ENCODE results near the gene POLA2. TPM values are rescaled to one million over a fixed set of nuclear protein-coding genes. Genes with fewer than 3 reads are reported as not detected.
A peak's percentile ranks its signal among the peaks of the same experiment; 100 is the strongest.

POLA2 gene
- total and polyA plus RNA-seq, 4 donors = 3.0 to 9.2 (median 3.8) TPM

DNA sequence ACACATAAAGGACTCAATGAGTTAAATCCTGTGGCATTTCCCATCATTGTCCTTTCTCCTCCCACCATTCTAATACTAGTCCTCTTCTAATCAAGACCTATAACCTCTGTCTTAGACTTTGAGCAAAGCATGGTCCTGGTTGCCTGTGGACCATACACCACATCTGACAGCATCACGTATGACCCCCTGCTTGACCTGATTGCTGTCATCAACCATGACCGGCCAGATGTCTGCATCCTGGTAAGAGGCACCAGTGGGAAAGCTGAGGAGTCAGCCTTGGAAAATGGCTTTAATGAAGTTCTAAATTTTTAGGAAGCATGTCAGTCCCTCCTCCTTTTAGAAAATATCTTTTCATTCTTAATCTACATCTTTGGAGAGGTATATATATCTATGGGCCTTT is 25.8 kb downstream of the POLA2 start:
- Histone ChIP-seq H3K4me3 (ENCODE audit: low read length in 2 of 2) (no peak overlapping the region), H3K27ac (ENCODE audit: low read depth in 1 of 2, low read length in 2 of 2) (no peak overlapping the region), H3K4me1 (ENCODE audit: control insufficient read depth in 1 of 2, insufficient read depth in 2 of 2, low read length in 2 of 2) (no peaks in the 10 kb centered on the region), H3K9me3 (ENCODE audit: control insufficient read depth, low read length) (no peaks in the 10 kb centered on the region), H3K27me3 (ENCODE audit: control insufficient read depth in 1 of 2, insufficient read depth in 2 of 2, low read length in 1 of 2) (no peaks in the 10 kb centered on the region), H3K36me3 (ENCODE audit: control insufficient read depth in 1 of 2, insufficient read depth in 2 of 2, low read length in 1 of 2) (no peaks in the 10 kb centered on the region)
- ATAC-seq (ENCODE audit: low FRiP score) = no peak
- WGBS, 2 donors = 88 to 97% methylated on average over 2 of the region's 2 CpGs
- intact Hi-C loops (cut with DNase I) = no loop called here
- DNase-seq = no peak

DNA sequence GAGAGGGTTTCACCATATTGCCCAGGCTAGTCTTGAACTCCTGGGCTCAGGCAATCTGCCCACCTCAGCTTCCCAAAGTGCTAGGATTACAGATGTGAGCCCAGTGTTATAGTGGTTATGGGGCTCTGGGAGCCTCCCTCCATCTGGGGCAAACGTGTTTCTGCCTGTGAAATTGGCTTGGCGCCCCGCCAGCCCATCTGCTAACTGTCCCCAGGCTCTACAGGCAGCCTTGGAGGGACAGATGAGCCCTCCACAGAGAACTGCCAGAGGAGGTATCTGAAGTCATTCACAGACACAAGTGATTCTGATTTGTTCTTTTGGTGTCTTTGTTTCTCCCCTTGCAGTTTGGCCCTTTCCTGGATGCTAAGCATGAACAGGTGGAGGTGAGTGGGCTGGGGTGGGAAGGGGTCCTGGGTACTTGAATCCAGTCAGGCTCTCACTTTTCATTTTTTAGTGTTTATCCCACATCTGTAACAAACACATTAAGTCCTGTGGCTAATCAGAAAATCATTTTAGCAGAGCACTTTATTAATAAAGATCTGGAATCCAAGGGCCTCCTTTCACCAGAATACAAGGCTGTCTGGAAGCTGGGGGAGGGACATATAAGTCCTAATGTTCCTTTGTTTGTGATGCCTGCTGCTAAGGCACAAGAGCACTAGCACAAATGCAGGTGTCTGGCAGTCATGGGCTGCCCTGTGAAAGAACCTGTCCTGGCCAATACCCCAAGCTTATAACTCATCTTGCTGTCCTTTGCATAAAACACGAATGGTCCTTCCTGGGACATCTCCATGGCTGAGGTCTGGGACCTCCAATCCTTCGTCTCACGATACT is 27.2 kb downstream of the POLA2 start:
- H3K27me3 ChIP-seq (ENCODE audit: control insufficient read depth in 1 of 2, insufficient read depth in 2 of 2, low read length in 1 of 2) = no peaks in the 10 kb centered on the region
- intact Hi-C loops (cut with DNase I) = no loop called here
- ATAC-seq (ENCODE audit: low FRiP score) (no peak), DNase-seq (no peak)
- H3K4me3 ChIP-seq (ENCODE audit: low read length in 2 of 2) = no peak overlapping the region
- H3K9me3 ChIP-seq (ENCODE audit: control insufficient read depth, low read length) = no peaks in the 10 kb centered on the region
- 67 to 70% methylated on average over 6 of the region's 6 CpGs for WGBS, 2 donors
- no peak overlapping the region for H3K27ac ChIP-seq (ENCODE audit: low read depth in 1 of 2, low read length in 2 of 2)
- H3K4me1 ChIP-seq (ENCODE audit: control insufficient read depth in 1 of 2, insufficient read depth in 2 of 2, low read length in 2 of 2) = no peaks in the 10 kb centered on the region
- no peaks in the 10 kb centered on the region for H3K36me3 ChIP-seq (ENCODE audit: control insufficient read depth in 1 of 2, insufficient read depth in 2 of 2, low read length in 1 of 2)

DNA sequence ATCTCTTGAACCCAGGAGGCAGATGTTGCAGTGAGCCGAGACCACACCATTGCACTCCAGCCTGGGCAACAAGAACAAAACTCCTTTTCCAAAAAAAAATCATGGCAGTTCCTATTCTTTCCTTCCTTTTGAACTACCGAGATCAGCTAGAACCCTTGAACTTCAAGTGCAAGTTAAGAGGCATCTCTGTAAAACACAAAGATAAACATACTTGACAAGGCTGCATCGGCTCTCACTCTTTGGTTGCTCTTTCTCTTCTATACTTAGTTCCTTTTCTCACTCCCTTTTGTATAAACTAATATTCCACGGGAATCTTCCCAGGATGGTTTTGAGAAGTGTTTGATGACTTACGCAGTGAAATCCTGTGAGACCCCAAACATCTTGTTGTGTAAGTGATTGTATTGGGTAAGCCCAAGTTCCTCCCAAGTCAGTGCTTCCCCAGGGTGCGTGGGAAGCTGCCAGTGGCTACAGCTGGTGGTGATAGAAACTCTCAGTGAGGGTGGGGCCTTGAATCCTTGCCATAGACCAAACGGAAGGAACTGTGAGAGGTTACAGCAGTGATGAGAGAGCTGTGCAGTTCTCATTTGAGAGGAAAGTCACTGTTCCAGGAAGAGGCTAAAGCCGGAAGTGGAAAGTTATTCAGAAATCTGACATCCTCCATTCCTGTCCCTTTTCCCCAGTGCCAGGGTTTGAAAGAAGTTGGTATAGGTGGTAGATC is 28.8 kb downstream of the POLA2 start:
- H3K27ac ChIP-seq (ENCODE audit: low read depth in 1 of 2, low read length in 2 of 2) = no peak overlapping the region
- no peaks in the 10 kb centered on the region for H3K9me3 ChIP-seq (ENCODE audit: control insufficient read depth, low read length)
- intact Hi-C loops (cut with DNase I) = no loop called here
- no peak overlapping the region for H3K4me3 ChIP-seq (ENCODE audit: low read length in 2 of 2)
- H3K36me3 ChIP-seq (ENCODE audit: control insufficient read depth in 1 of 2, insufficient read depth in 2 of 2, low read length in 1 of 2) = no peaks in the 10 kb centered on the region
- ATAC-seq (ENCODE audit: low FRiP score) = peak; percentile 93
- no peaks in the 10 kb centered on the region for H3K4me1 ChIP-seq (ENCODE audit: control insufficient read depth in 1 of 2, insufficient read depth in 2 of 2, low read length in 2 of 2)
- DNase-seq = peak; percentile 90 to 94
- H3K27me3 ChIP-seq (ENCODE audit: control insufficient read depth in 1 of 2, insufficient read depth in 2 of 2, low read length in 1 of 2) = no peaks in the 10 kb centered on the region
- WGBS, 2 donors = 60 to 61% methylated on average over 8 of the region's 8 CpGs

DNA sequence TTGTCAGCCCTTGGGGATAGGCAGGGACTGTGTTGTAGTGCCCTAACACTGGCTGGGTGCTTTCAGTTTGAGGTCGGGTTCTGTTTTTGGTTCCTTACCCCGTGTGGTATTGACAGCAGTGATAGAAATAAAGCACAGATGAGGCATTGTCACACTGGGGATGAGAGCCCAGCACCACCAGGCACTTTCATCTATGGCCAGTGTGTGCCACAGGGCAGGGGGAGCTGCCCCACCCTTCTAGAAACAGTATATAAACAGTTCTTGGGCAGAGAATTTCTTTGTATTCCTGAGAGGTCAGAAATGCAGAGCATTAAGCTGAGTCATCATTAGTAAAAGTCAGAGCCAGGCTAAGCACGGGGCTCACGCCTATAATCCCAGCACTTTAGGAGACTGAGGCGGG is 29.9 kb downstream of the POLA2 start:
- no peaks in the 10 kb centered on the region for H3K9me3 ChIP-seq (ENCODE audit: control insufficient read depth, low read length)
- H3K27ac ChIP-seq (ENCODE audit: low read depth in 1 of 2, low read length in 2 of 2) = no peak overlapping the region
- no peaks in the 10 kb centered on the region for H3K4me1 ChIP-seq (ENCODE audit: control insufficient read depth in 1 of 2, insufficient read depth in 2 of 2, low read length in 2 of 2)
- no peaks in the 10 kb centered on the region for H3K36me3 ChIP-seq (ENCODE audit: control insufficient read depth in 1 of 2, insufficient read depth in 2 of 2, low read length in 1 of 2)
- H3K27me3 ChIP-seq (ENCODE audit: control insufficient read depth in 1 of 2, insufficient read depth in 2 of 2, low read length in 1 of 2) = no peaks in the 10 kb centered on the region
- DNase-seq (peak in 1 of 2 donors; percentile 27), ATAC-seq (ENCODE audit: low FRiP score) (no peak)
- intact Hi-C loops (cut with DNase I) = no loop called here
- H3K4me3 ChIP-seq (ENCODE audit: low read length in 2 of 2) = no peak overlapping the region
- WGBS, 2 donors = 72 to 80% methylated on average over 5 of the region's 5 CpGs

DNA sequence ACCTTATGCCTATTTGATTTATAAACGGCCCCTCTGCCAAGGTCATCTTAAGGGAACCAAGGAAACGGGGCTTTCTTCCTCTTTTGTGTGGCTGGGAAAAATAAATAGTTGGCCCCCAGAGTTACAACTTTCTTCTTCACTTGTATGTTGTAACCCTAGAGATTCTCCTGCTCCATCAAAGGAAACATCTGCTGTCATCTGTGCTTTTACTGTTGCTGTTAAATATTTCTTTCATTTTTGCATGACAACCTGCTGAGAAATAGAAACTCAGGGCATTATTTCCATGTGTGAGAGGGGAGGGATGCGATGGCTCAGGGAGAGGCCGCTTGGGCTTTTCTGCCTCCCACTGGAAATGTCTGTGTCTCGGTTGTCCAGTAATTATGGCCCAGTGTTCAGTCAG is 31.1 kb downstream of the POLA2 start:
- ATAC-seq (ENCODE audit: low FRiP score) = no peak
- Histone ChIP-seq H3K36me3 (ENCODE audit: control insufficient read depth in 1 of 2, insufficient read depth in 2 of 2, low read length in 1 of 2) (no peaks in the 10 kb centered on the region), H3K4me3 (ENCODE audit: low read length in 2 of 2) (no peak overlapping the region), H3K27me3 (ENCODE audit: control insufficient read depth in 1 of 2, insufficient read depth in 2 of 2, low read length in 1 of 2) (no peaks in the 10 kb centered on the region), H3K4me1 (ENCODE audit: control insufficient read depth in 1 of 2, insufficient read depth in 2 of 2, low read length in 2 of 2) (no peaks in the 10 kb centered on the region), H3K9me3 (ENCODE audit: control insufficient read depth, low read length) (no peaks in the 10 kb centered on the region), H3K27ac (ENCODE audit: low read depth in 1 of 2, low read length in 2 of 2) (no peak overlapping the region)
- WGBS, 2 donors = 93 to 96% methylated on average over 5 of the region's 5 CpGs
- intact Hi-C loops (cut with DNase I) = no loop called here
- DNase-seq = no peak

DNA sequence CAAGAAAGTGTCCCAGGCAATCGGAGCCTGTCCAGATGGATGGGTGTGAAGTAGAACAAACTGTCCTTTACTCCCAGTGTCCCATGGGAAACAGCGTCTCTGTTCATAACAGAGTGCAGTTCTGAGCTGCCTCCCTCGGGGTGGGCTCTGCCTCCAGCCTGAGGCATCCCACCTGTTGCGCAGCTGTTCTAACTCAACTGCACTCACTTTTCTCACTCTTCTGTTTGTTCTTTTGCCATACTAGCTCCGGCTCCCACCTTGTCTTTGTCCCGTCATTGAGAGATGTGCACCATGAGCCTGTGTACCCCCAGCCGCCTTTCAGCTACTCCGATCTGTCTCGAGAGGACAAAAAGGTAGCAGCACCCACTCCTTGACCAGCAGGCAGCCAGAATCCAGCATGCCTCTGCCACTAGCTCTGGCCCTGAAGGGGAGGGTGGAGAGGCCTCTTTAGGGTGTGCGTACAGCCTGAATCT is 32.2 kb downstream of the POLA2 start:
- no peaks in the 10 kb centered on the region for H3K4me1 ChIP-seq (ENCODE audit: control insufficient read depth in 1 of 2, insufficient read depth in 2 of 2, low read length in 2 of 2)
- intact Hi-C loops (cut with DNase I) = no loop called here

DNA sequence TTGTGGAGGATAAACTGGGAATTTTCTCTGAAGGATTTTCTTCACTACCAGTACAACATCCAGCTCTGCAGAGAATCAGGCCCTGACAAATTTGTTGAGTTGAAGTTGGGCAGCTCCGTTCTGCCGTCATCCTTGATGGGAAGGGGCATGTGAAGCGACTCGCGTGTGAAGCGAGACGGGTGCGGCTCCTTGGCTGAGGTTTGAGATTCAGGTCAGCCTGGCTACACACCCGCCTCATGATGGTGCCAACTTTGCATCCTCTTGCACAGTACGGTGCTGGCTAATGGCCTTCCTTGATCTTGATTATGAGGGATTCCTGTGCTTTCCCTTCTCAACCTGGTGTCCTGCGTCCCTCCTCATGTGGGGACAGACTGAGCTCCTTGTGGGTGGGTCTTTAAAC is 33.2 kb downstream of the POLA2 start:
- Histone ChIP-seq H3K4me1 (ENCODE audit: control insufficient read depth in 1 of 2, insufficient read depth in 2 of 2, low read length in 2 of 2) (no peaks in the 10 kb centered on the region), H3K4me3 (ENCODE audit: low read length in 2 of 2) (no peak overlapping the region), H3K9me3 (ENCODE audit: control insufficient read depth, low read length) (no peaks in the 10 kb centered on the region), H3K27me3 (ENCODE audit: control insufficient read depth in 1 of 2, insufficient read depth in 2 of 2, low read length in 1 of 2) (no peaks in the 10 kb centered on the region), H3K27ac (ENCODE audit: low read depth in 1 of 2, low read length in 2 of 2) (no peak overlapping the region), H3K36me3 (ENCODE audit: control insufficient read depth in 1 of 2, insufficient read depth in 2 of 2, low read length in 1 of 2) (no peaks in the 10 kb centered on the region)
- intact Hi-C loops (cut with DNase I) = no loop called here
- peak in 1 of 2 donors; percentile 42 for DNase-seq
- ATAC-seq (ENCODE audit: low FRiP score) = no peak
- WGBS, 2 donors = 95 to 97% methylated on average over 11 of the region's 11 CpGs

More for the DNA sequence above, 32.2 kb downstream of the POLA2 start:
- WGBS, 2 donors = 90 to 92% methylated on average over 10 of the region's 10 CpGs
- Histone ChIP-seq H3K36me3 (ENCODE audit: control insufficient read depth in 1 of 2, insufficient read depth in 2 of 2, low read length in 1 of 2) (no peaks in the 10 kb centered on the region), H3K27ac (ENCODE audit: low read depth in 1 of 2, low read length in 2 of 2) (no peak overlapping the region), H3K27me3 (ENCODE audit: control insufficient read depth in 1 of 2, insufficient read depth in 2 of 2, low read length in 1 of 2) (no peaks in the 10 kb centered on the region), H3K9me3 (ENCODE audit: control insufficient read depth, low read length) (no peaks in the 10 kb centered on the region), H3K4me3 (ENCODE audit: low read length in 2 of 2) (no peak overlapping the region)
- DNase-seq (peak in 1 of 2 donors; percentile 34), ATAC-seq (ENCODE audit: low FRiP score) (no peak)

DNA sequence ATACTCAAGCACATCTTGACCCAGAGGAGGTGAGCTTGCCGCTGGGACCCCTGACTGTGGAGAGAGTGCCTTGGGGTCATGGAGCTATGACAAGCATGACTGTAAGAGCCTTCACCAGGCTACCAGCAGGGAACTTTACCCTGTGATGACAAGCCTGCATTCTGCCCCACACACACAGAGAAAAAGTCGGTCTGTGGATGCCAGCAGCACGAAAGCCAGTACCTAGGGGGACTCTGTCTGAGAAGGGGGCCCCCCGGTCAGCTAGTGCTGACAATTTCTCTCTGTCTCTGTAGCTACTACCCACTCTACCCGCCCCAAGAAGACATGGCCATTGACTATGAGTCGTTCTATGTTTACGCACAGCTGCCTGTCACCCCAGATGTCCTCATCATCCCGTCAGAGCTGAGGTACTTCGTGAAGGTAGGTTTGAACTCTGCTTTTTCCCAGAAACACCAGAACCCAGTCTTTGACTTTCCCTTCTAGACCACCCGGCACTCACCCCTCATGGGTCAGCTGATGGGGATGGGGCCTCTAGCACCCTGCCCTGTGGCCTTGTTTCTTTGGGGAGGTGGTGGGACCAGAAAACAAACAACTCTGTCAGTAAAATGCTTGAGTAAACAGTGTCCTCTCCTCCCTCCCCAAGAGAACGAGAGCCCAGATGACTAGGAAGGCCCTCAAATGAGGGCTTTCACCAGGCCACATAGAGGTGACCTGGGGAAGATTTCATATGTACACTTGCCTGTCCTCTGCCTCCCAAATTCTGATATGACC is 34.0 kb downstream of the POLA2 start:
- H3K27ac ChIP-seq (ENCODE audit: low read depth in 1 of 2, low read length in 2 of 2) = no peak overlapping the region

More for the DNA sequence above, 34.0 kb downstream of the POLA2 start:
- Histone ChIP-seq H3K9me3 (ENCODE audit: control insufficient read depth, low read length) (no peaks in the 10 kb centered on the region), H3K27me3 (ENCODE audit: control insufficient read depth in 1 of 2, insufficient read depth in 2 of 2, low read length in 1 of 2) (no peaks in the 10 kb centered on the region), H3K4me1 (ENCODE audit: control insufficient read depth in 1 of 2, insufficient read depth in 2 of 2, low read length in 2 of 2) (no peaks in the 10 kb centered on the region), H3K4me3 (ENCODE audit: low read length in 2 of 2) (no peak overlapping the region), H3K36me3 (ENCODE audit: control insufficient read depth in 1 of 2, insufficient read depth in 2 of 2, low read length in 1 of 2) (no peaks in the 10 kb centered on the region)
- WGBS, 2 donors = 96 to 97% methylated on average over 11 of the region's 11 CpGs
- intact Hi-C loops (cut with DNase I) = no loop called here
- ATAC-seq (ENCODE audit: low FRiP score) (no peak), DNase-seq (peak in 1 of 2 donors; percentile 53)

All from aorta (tissue), 5 donors.